Panc1 (cell line): ENCODE measurements around the gene GJB4.

Experiments used
- CTCF ChIP-seq: fragments of 450-650 bp; IDR thresholded peaks from 2 replicates; pipeline ENCODE4 v1.5.1; 2017; ENCODE audit warnings: mild to moderate bottlenecking
- POLR2AphosphoS5 ChIP-seq: IDR thresholded peaks from 2 replicates; pipeline ENCODE4 v1.6.1; 2012; ENCODE audit warnings: mild to moderate bottlenecking, low read depth, low read length, moderate library complexity
- REST ChIP-seq, 2 experiments: IDR thresholded peaks; 2 replicates each; pipeline ENCODE4 v1.6.1; 2011 to 2012; ENCODE audit warnings: low read depth in 2 of 2, control low read depth in 1 of 2, low read length in 1 of 2, mild to moderate bottlenecking in 1 of 2, moderate library complexity in 1 of 2; ENCODE audit not compliant: insufficient read depth in 1 of 2
- SIN3A ChIP-seq: IDR thresholded peaks from 2 replicates; pipeline ENCODE4 v1.6.1; 2012; ENCODE audit warnings: low read depth, mild to moderate bottlenecking, low read length, moderate library complexity, borderline replicate concordance; ENCODE audit not compliant: insufficient read depth
- TCF7L2 ChIP-seq: IDR thresholded peaks from 2 replicates; pipeline ENCODE4 v1.6.1; 2011; ENCODE audit warnings: mild to moderate bottlenecking, low read depth, low read length, inconsistent platforms

- TF ChIP-seq SIN3A (no peak), CTCF (no peak), POLR2AphosphoS5 (no peak), REST (IDR thresholded peaks at IDR 0.05; ENCODE audit: insufficient read depth in 1 of 2, low read depth in 2 of 2, low read length in 1 of 2) (no peak), TCF7L2 (no peak)
Observed at GRCh38 chr1:34774957-34775356, 15.4 kb downstream of the GJB4 start.
